ENCODE measurements around the gene ZNF697. TPM values are rescaled to one million over a fixed set of nuclear protein-coding genes. Genes with fewer than 3 reads are reported as not detected.
A peak's percentile ranks its signal among the peaks of the same experiment; 100 is the strongest.

The ZNF697 gene
- total RNA-seq, 3 donors from 2014 or later: 4.2 to 9.5 (median 7.0) TPM

- intact Hi-C loops (cut with DNase I; ENCODE audit: low total_unique reads): no loop called here
- no peak for DNase-seq (ENCODE audit: low spot score in 2 of 2)
- H3K9me3 ChIP-seq: no peaks in the 10 kb centered on the region
- no peaks in the 10 kb centered on the region for H3K27me3 ChIP-seq
- H3K4me1 ChIP-seq: no peaks in the 10 kb centered on the region
- no peaks in the 10 kb centered on the region for H3K36me3 ChIP-seq
- H3K4me3 ChIP-seq: no peak overlapping the region
- no peak for TF ChIP-seq POLR2A (IDR thresholded peaks at IDR 0.05)
- no peak for TF ChIP-seq POLR2AphosphoS5 (IDR thresholded peaks at IDR 0.05)
- TF ChIP-seq CTCF (IDR thresholded peaks at IDR 0.05): no peak
- H3K27ac ChIP-seq: peak overlapping the region in 1 of 2 donors; percentile 23
Observed at GRCh38 chr1:119655154-119655553, 7.1 kb upstream of the ZNF697 start.

GRCh38 chr1:119653839-119654170, 5.7 kb upstream of the ZNF697 start:
- H3K27me3 ChIP-seq: no peaks in the 10 kb centered on the region
- peak overlapping the region in 1 of 2 donors; percentile 30 for H3K27ac ChIP-seq
- intact Hi-C loops (cut with DNase I; ENCODE audit: low total_unique reads): no loop called here
- H3K36me3 ChIP-seq: no peaks in the 10 kb centered on the region
- H3K4me3 ChIP-seq: no peak overlapping the region
- no peak for DNase-seq (ENCODE audit: low spot score in 2 of 2)
- H3K9me3 ChIP-seq: no peaks in the 10 kb centered on the region
- peaks cover 0 to 3% of the 10 kb centered on the region in 2 donors for H3K4me1 ChIP-seq
- TF ChIP-seq POLR2A (IDR thresholded peaks at IDR 0.05) (no peak), CTCF (IDR thresholded peaks at IDR 0.05) (no peak), POLR2AphosphoS5 (IDR thresholded peaks at IDR 0.05) (no peak)

GRCh38 chr1:119653135-119653838, 5.2 kb upstream of the ZNF697 start:
- intact Hi-C loops (cut with DNase I; ENCODE audit: low total_unique reads): no loop called here
- TF ChIP-seq CTCF (IDR thresholded peaks at IDR 0.05): no peak
- no peak for TF ChIP-seq POLR2A (IDR thresholded peaks at IDR 0.05)
- no peak for TF ChIP-seq POLR2AphosphoS5 (IDR thresholded peaks at IDR 0.05)
- no peaks in the 10 kb centered on the region for H3K9me3 ChIP-seq
- no peak overlapping the region for H3K4me3 ChIP-seq
- peaks cover 0 to 3% of the 10 kb centered on the region in 2 donors for H3K4me1 ChIP-seq
- DNase-seq (ENCODE audit: low spot score in 2 of 2): no peak
- no peaks in the 10 kb centered on the region for H3K36me3 ChIP-seq
- no peaks in the 10 kb centered on the region for H3K27me3 ChIP-seq
- H3K27ac ChIP-seq: peak overlapping the region in 1 of 2 donors; percentile 75

GRCh38 chr1:119652587-119652986, 4.5 kb upstream of the ZNF697 start:
- H3K4me1 ChIP-seq: peaks cover 0 to 3% of the 10 kb centered on the region in 2 donors
- DNase-seq (ENCODE audit: low spot score in 2 of 2): no peak
- H3K9me3 ChIP-seq: no peaks in the 10 kb centered on the region
- H3K4me3 ChIP-seq: no peak overlapping the region
- H3K27me3 ChIP-seq: no peaks in the 10 kb centered on the region
- intact Hi-C loops (cut with DNase I; ENCODE audit: low total_unique reads): no loop called here
- TF ChIP-seq POLR2A (IDR thresholded peaks at IDR 0.05): no peak
- TF ChIP-seq POLR2AphosphoS5 (IDR thresholded peaks at IDR 0.05): no peak
- no peak for TF ChIP-seq CTCF (IDR thresholded peaks at IDR 0.05)
- no peaks in the 10 kb centered on the region for H3K36me3 ChIP-seq
- H3K27ac ChIP-seq: no peak overlapping the region

- Histone ChIP-seq H3K27ac (no peak overlapping the region), H3K36me3 (no peaks in the 10 kb centered on the region), H3K9me3 (no peaks in the 10 kb centered on the region), H3K4me1 (peaks cover 0 to 3% of the 10 kb centered on the region in 2 donors), H3K4me3 (no peak overlapping the region), H3K27me3 (no peaks in the 10 kb centered on the region)
- intact Hi-C loops (cut with DNase I; ENCODE audit: low total_unique reads): no loop called here
- TF ChIP-seq POLR2A (IDR thresholded peaks at IDR 0.05) (no peak), CTCF (IDR thresholded peaks at IDR 0.05) (no peak), POLR2AphosphoS5 (IDR thresholded peaks at IDR 0.05) (no peak)
- DNase-seq (ENCODE audit: low spot score in 2 of 2): no peak
Observed at GRCh38 chr1:119651641-119652040, 3.6 kb upstream of the ZNF697 start.

Measured in breast epithelium (tissue), 4 donors.